GM20000 (cell line): ENCODE measurements around the gene HOXD13.

Experiments
- DNase-seq: peaks from one replicate; pipeline ENCODE4 v3.0.0; 2012; ENCODE audit warnings: low spot score
- TF ChIP-seq, protein P1 (sequence below): IDR thresholded peaks from 2 replicates; pipeline ENCODE4 v1.5.1; 2012; ENCODE audit warnings: mild to moderate bottlenecking, control low read depth; ENCODE audit errors: extremely low read depth, missing control alignments

The HOXD13 gene

DNA sequence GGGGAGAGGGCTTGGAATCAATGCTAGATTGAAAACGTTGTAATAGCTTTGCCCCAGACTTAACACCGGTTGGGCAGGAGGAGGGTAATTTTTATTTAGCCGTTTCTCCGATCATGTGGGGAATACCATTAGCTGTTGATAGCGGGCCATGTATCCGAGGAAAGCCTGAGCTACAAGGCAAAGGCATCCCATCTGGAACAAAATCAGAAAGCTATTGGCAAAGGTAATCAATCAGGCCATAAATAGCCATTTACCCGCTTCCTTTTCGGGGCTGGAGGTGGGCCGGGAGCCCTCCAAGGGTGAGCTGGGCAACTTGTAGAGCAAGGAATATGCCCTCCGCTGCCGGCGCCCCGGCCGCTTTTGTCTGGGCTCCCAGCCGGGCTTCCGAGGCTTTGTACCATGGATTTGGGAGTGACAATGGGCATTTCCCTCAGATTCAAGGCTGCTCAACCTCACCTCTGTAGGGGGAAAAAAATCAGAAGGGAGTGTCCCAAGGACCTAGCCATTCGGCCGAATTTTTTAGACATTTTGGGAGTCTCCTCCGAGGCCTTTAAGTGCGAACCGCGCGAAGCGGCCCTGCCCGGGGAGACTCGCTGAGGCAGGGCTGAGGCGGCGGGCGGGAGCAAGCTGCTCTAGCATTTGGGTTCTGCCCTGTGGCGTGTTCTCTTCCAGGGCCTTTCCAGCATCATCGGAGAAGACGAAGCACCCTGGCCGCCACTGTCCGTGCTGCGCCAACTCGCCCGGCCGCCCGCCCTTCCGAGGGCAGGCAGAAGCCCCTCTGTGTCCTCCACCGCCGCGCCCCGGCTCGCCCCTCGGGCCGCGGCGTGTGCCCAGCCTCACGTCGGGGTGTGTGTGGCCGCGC, 28.9 kb downstream of the HOXD13 start:
- no peak for DNase-seq
- TF ChIP-seq, protein P1, sequence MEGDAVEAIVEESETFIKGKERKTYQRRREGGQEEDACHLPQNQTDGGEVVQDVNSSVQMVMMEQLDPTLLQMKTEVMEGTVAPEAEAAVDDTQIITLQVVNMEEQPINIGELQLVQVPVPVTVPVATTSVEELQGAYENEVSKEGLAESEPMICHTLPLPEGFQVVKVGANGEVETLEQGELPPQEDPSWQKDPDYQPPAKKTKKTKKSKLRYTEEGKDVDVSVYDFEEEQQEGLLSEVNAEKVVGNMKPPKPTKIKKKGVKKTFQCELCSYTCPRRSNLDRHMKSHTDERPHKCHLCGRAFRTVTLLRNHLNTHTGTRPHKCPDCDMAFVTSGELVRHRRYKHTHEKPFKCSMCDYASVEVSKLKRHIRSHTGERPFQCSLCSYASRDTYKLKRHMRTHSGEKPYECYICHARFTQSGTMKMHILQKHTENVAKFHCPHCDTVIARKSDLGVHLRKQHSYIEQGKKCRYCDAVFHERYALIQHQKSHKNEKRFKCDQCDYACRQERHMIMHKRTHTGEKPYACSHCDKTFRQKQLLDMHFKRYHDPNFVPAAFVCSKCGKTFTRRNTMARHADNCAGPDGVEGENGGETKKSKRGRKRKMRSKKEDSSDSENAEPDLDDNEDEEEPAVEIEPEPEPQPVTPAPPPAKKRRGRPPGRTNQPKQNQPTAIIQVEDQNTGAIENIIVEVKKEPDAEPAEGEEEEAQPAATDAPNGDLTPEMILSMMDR = no peak

DNA sequence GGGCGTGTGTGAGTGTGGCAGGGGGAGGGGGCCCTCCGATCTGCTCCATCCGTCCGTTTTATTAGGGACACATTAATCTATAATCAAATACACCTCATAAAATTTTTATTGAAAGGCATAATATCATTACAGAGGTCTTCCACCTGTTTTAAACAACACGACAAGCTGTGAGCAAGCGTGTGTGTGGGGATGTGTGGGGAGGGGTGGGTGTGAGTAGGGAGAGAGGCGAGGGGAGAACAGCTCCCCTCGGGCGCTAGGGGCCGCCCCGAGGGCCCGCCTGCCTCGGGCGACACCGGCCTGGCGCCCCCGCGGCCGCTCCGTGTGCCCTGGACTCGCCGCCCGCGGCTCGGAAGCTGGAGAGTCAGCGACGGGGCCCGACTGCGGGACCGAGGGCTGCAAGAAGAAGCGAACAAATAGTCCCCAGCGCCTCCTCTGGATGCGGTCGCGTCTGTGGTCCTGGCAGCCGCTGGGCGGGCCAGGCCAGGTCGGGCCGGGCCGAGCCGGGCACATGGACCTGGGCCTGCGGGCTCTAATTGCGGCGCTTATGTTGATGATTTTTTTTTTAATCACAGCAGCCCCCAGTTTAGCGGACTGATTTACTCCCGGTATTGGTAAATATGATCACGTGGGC, 29.6 kb downstream of the HOXD13 start:
- TF ChIP-seq, protein P1 = no peak
- DNase-seq = no peak

DNA sequence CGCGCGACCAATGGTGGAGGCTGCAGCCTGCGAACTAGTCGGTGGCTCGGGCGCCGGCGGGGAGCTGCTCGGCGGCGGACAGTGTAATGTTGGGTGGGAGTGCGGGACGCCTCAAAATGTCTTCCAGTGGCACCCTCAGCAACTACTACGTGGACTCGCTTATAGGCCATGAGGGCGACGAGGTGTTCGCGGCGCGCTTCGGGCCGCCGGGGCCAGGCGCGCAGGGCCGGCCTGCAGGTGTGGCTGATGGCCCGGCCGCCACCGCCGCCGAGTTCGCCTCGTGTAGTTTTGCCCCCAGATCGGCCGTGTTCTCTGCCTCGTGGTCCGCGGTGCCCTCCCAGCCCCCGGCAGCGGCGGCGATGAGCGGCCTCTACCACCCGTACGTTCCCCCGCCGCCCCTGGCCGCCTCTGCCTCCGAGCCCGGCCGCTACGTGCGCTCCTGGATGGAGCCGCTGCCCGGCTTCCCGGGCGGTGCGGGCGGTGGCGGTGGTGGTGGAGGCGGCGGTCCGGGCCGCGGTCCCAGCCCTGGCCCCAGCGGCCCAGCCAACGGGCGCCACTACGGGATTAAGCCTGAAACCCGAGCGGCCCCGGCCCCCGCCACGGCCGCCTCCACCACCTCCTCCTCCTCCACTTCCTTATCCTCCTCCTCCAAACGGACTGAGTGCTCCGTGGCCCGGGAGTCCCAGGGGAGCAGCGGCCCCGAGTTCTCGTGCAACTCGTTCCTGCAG, 30.3 kb downstream of the HOXD13 start, which contains the start of gene HOXD9:
TSS of gene HOXD9 (plus strand) at position 37 of the 728 bp plus-strand sequence. CDS start at position 87, 50 bp downstream.
- TF ChIP-seq, protein P1 = no peak
- no peak for DNase-seq

DNA sequence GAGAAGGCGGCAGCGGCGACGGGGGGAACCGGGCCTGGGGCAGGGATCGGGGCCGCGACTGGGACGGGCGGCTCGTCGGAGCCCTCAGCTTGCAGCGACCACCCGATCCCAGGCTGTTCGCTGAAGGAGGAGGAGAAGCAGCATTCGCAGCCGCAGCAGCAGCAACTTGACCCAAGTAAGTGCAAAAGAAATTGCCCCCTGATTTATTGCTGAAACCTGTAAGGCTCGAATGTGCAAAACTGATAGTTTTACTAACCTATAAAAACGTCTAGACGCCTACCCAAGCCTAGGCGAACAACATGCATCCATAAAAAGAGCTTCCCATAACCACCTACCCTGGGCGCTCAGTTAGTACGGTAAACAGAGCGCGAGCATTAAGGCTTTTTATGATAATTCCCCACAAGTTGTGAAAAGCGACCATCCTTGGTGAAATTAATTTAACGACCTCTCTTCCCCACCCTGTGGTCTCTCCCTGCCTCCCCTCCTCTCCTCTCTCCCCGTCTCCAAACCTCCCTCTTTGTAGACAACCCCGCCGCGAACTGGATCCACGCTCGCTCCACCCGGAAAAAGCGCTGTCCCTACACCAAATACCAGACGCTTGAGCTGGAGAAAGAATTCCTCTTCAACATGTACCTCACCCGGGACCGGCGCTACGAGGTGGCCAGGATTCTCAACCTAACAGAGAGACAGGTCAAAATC, 31.0 kb downstream of the HOXD13 start:
- DNase-seq = no peak
- TF ChIP-seq, protein P1 = no peak

DNA sequence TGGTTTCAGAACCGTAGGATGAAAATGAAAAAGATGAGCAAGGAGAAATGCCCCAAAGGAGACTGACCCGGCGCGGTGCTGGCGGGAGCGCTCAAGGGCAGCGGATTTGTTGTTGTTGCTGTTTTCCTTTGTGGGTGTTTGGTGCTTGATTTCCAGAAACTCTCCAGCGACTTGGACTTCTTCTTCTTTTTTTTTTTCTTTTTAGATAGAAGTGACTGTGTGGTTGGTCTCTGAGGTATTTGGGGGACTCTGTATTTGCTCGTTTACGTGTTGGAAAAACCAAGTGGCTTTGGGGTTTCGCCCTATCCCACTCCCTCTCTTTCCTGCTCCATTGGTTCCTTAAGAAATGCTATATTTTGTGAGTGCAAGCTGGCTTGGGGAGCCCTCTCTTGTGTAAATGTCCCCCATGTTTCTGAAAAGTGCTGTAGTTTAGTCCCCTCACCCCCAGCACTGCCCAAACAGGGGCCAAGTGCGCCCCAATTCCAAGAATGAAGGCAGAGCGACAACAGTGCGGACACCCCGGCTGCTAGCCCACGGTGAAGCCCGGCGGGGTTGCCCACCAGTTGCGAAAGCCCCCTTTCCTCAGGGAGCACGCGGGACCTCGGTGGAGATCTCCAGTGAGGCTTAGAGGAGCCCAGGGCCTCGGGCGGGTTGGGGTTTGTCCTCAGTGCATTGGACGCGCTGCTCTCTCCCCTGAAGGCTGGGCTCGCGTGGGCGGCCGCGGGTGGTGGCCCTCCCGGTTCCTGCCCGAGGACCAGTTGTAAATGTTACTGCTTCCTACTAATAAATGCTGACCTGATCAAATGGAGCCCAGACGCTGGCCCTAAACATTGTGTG, 31.8 kb downstream of the HOXD13 start:
- no peak for DNase-seq
- TF ChIP-seq, protein P1 = no peak

DNA sequence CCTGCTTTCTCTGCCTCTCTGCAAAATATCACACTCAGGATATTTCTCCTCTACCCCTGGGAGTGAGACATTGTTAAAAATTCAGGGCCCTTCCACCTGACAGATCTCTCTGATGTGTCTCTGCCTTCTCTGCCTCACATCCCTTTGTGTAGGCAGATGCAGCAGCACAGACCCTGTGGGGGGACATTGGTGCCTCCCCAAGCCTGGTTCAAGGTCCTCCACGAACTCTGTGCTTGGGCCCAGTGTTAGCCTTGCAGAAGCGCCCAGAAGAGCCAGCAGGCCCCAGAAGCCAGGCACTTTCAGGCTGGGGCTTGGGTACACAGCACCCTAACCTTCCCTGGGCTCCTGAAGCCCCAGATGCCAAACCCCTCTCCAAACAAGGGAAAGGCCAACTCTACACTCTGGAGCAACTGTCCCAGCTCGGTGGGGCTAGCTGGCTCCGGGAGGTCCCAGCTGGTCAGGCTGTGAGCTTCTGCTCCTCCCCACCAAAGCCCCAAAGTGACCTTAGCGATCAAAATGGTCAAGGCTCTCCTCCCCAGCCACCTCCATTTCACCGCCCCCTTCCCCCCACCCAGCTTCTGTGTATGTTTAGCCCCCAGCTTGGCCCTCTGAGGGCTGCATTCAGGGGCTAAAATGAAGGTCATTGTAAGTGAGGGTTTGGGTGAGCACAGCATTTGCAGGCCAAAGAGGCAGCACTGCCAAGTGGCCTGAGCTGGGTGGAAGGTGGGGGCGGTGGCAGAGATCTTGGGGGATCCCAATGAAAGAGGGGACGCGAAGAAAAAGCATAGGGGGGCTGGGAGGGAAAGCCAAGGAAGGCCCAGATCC, 32.6 kb downstream of the HOXD13 start:
- TF ChIP-seq, protein P1 = no peak
- DNase-seq = no peak
